WERI-Rb-1 (cell line): Measurements from ENCODE around the gene ANKH.
"Not testable (repeated sequence)": the region's sequence is repeated elsewhere in the genome, so short reads cannot be mapped to it uniquely, and the experiment has no call there.

Experiments
- DNase-seq: peaks from one replicate; pipeline ENCODE4 v3.0.0-alpha.2; 2020
- H3K27ac ChIP-seq: fragments of 250-450 bp; sonication (Bioruptor Pico); 2 replicates; pipeline ENCODE4 v1.5.1; 2020; ENCODE audit warnings: mild to moderate bottlenecking, moderate library complexity
- H3K27me3 ChIP-seq: fragments of 250-450 bp; sonication (Bioruptor Pico); 2 replicates; pipeline ENCODE4 v1.5.1; 2021; ENCODE audit warnings: mild to moderate bottlenecking, low read depth, moderate library complexity; ENCODE audit not compliant: insufficient read depth, severe bottlenecking
- H3K36me3 ChIP-seq: fragments of 250-450 bp; sonication (Bioruptor Pico); 2 replicates; pipeline ENCODE4 v1.5.1; 2020; ENCODE audit warnings: mild to moderate bottlenecking, moderate library complexity
- H3K4me3 ChIP-seq: 2 replicates; pipeline ENCODE4 v1.5.1; 2011; ENCODE audit warnings: low read depth, mild to moderate bottlenecking, control low read depth, low read length
- H3K9me3 ChIP-seq: fragments of 250-450 bp; sonication (Bioruptor Pico); 2 replicates; pipeline ENCODE4 v1.5.1; 2021; ENCODE audit warnings: mild to moderate bottlenecking, moderate library complexity; ENCODE audit not compliant: severe bottlenecking
- TF ChIP-seq, protein P1 (sequence below): IDR thresholded peaks from 2 replicates; pipeline ENCODE4 v1.5.1; 2011; ENCODE audit warnings: low read depth, mild to moderate bottlenecking, control low read depth, inconsistent platforms, low read length

Gene ANKH

DNA sequence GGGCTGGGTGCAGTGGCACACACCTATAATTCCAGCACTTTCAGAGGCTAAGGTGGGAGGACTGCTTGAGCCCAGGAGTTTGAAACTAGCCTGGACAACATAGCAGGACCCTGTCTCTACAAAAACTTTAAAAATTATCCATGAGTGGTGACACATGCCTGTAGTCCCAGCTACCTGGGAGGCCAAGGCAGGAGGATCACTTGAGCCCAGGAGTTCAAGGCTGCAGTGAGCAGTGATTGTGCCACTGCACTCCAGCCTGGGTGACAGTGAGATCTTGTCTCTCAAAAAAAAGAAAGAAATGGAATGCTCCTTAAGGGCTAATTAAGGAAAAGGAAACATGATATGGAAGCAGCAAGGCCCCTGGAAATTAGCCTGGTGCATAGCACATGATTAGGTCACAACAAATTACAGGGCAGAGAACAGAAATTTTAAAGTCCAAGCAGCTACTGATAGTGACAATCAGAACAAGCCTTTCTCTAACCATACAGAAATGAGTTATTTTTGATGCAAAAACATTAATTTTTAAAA is 19.5 kb downstream of the ANKH start:
- no peak overlapping the region for H3K4me3 ChIP-seq
- TF ChIP-seq, protein P1, sequence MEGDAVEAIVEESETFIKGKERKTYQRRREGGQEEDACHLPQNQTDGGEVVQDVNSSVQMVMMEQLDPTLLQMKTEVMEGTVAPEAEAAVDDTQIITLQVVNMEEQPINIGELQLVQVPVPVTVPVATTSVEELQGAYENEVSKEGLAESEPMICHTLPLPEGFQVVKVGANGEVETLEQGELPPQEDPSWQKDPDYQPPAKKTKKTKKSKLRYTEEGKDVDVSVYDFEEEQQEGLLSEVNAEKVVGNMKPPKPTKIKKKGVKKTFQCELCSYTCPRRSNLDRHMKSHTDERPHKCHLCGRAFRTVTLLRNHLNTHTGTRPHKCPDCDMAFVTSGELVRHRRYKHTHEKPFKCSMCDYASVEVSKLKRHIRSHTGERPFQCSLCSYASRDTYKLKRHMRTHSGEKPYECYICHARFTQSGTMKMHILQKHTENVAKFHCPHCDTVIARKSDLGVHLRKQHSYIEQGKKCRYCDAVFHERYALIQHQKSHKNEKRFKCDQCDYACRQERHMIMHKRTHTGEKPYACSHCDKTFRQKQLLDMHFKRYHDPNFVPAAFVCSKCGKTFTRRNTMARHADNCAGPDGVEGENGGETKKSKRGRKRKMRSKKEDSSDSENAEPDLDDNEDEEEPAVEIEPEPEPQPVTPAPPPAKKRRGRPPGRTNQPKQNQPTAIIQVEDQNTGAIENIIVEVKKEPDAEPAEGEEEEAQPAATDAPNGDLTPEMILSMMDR, result no peak
- H3K27me3 ChIP-seq, result no peaks in the 10 kb centered on the region
- no peak overlapping the region for H3K27ac ChIP-seq
- no peaks in the 10 kb centered on the region for H3K9me3 ChIP-seq
- DNase-seq, result no peak
- H3K36me3 ChIP-seq, result no peaks in the 10 kb centered on the region; the same call in 1 of the 2 replicates

DNA sequence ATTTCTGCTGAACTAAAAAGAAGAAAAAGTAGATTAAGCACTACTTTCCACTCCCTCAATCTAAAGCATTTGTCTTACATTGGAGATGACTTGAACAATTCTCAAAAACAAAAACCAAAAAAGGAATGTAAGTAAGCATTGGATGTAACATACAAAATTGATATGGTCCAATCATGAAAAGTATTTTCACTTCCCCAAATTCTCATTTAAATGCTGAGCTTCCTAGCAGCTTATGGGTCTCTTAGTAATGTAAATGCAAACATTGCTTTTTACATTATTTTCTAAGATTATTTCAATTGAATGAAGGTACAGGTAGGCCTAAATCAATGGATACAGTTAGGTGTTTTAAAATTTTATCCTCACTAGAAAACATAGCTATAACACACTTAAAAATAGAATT is 20.0 kb downstream of the ANKH start:
- TF ChIP-seq, protein P1, result no peak
- DNase-seq, result no peak
- no peaks in the 10 kb centered on the region for H3K27me3 ChIP-seq
- no peak overlapping the region for H3K27ac ChIP-seq
- no peaks in the 10 kb centered on the region; the same call in 1 of the 2 replicates for H3K36me3 ChIP-seq
- no peaks in the 10 kb centered on the region for H3K9me3 ChIP-seq
- H3K4me3 ChIP-seq, result no peak overlapping the region

DNA sequence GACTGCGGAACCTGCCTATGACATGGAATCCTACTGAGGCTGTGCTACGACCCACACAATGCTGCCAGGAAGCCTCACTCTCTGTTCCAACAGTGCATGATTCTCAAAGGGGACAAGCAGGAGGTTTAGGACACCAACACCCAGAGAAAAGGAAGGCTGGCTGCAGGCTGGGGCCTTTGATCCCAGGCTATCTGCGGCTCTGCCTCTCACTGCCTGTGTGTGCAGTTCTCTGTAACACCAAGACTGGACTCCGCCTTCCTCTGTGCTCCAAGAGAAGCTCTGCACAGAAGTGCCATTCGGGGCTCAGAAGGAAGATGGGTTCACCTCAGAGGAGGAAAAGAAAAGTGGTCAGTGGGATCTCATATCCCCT is 20.5 kb downstream of the ANKH start:
- TF ChIP-seq, protein P1, result no peak
- Histone ChIP-seq H3K27me3 (no peaks in the 10 kb centered on the region), H3K9me3 (no peaks in the 10 kb centered on the region), H3K27ac (no peak overlapping the region), H3K4me3 (no peak overlapping the region), H3K36me3 (no peaks in the 10 kb centered on the region; the same call in 1 of the 2 replicates)
- no peak for DNase-seq

DNA sequence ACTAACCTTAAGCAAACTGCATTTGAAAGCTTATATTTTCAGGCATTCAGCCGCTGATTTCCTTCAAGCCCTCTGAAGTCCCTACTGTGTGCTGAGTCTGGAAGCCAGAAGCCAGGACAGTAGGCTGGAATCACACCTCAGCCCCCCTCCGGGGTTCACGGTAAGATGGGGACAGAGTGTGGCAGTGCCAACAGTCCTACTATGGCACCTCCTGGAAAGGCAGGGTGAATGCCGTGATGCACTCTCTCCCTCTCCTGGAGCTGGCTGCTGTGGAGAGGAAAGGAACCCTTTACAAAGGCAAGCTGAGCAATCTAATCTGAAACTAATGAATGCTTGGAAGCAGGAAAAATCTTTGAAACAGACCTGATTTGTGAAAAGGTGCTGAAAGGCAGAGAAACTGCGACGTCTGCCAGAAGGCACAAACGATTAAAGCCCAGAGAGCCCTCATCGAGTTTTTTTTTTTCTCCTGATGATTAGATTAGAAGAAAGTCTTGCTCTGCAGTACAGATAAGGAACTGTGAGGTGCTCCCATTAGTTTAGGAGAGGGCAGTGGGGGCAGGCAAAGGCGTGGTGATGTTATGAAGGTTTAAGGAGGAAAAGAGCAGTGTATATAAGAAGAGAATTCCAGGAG is 21.0 kb downstream of the ANKH start:
- no peaks in the 10 kb centered on the region for H3K27me3 ChIP-seq
- H3K9me3 ChIP-seq, result no peaks in the 10 kb centered on the region
- DNase-seq, result no peak
- no peak overlapping the region for H3K27ac ChIP-seq
- H3K36me3 ChIP-seq, result peaks cover under 1% of the 10 kb centered on the region
- TF ChIP-seq, protein P1, result no peak
- no peak overlapping the region for H3K4me3 ChIP-seq

DNA sequence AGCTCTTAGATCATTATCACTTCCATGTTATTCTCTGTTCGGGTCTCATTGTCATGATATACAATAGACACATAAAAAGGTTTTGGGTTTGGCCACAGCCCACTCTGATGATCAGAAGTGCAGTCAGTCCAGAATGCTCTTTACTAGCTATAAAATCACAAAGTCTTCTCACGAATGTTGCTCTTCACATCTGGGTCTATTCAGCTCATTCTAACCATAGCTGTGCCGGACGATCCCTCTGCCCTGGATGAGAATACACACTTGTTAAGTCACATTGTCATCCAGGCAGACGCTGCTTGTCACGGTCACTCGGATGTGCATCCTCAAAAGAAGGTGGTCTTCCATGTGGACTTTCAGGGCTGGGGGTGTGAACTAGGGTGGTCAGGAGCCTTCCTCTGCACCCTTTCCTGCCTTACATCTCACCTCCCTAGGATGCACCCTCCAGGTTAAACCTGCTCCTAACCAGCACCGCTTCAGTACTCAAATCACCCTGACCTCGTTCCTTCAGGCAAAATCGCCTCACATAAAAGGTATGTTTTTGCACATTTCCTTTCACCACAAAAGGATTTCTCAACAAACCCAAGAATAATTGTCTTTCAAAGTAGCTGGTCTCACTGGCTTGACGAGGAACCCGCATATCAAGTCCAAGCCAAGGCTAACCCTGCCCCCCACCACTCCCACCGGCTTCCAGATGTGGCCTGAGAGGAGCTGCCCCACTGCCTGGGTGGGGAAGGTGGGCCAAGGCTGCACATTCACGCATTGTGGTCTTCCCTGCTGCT is 21.9 kb downstream of the ANKH start:
- no peak for DNase-seq
- no peaks in the 10 kb centered on the region for H3K9me3 ChIP-seq
- no peak overlapping the region for H3K4me3 ChIP-seq
- H3K36me3 ChIP-seq, result peaks cover 2% of the 10 kb centered on the region
- TF ChIP-seq, protein P1, result no peak
- H3K27me3 ChIP-seq, result no peaks in the 10 kb centered on the region
- H3K27ac ChIP-seq, result no peak overlapping the region

DNA sequence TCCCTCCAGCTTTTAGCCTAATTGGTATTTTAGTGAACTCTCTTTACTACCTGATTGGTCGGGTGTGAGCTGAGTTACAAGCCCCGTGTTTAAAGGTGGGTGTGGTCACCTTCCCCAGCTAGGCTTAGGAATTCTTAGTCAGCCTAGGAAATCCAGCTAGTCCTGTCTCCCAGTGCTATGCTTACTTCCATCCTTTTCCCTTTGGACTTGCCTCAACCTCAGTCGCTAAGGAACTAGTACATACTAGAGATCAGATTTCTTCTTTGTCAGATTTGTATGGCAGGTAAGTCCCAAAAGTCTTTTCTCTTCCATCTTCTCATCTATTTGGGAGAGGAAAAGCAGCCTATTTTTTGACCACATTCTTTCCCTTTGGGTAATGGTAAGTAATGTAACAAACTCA is 22.6 kb downstream of the ANKH start:
- H3K36me3 ChIP-seq, H3K27ac ChIP-seq, H3K9me3 ChIP-seq: not testable (repeated sequence)

More for the DNA sequence above, 22.6 kb downstream of the ANKH start:
- H3K27me3 ChIP-seq, DNase-seq, H3K4me3 ChIP-seq: not testable (repeated sequence)
